OCI-LY7 (cell line): ENCODE measurements around the gene RAP1A. TPM values are rescaled to one million over a fixed set of nuclear protein-coding genes. Genes with fewer than 3 reads are reported as not detected.

Experiments
- BruUV-seq: library from RNA; stranded (reverse); fragments of 400-500 nt; replicated peaks from 2 replicates; lab custom pipeline; 2021; lab: Mats Ljungman, UMichigan
- CTCF ChIA-PET: fragments of 300-600 bp; sonication (Branson Sonifier 250); formaldehyde crosslinking; loops from one replicate; lab custom pipeline; 2022; ENCODE audit warnings: antibody characterized with exemption; ENCODE audit not compliant: unreplicated experiment; lab: Charles Lee
- POLR2A ChIA-PET: fragments of 300-600 bp; sonication (Branson Sonifier 250); formaldehyde crosslinking; loops from one replicate; lab custom pipeline; 2022; ENCODE audit warnings: antibody characterized with exemption; lab: Charles Lee
- DNase-seq: peaks from one replicate; pipeline ENCODE4 v3.0.0-alpha.2; 2015; ENCODE audit warnings: low spot score
- H2AFZ ChIP-seq: fragments of 200-600 bp; sonication (generic), shearing (Covaris generic); 2 replicates; pipeline ENCODE4 v1.6.1; 2014; ENCODE audit warnings: mild to moderate bottlenecking, antibody characterized with exemption, low read length, moderate library complexity
- H3K27ac ChIP-seq: fragments of 200-600 bp; sonication (generic); 2 replicates; pipeline ENCODE4 v1.5.1; 2014; ENCODE audit warnings: mixed run types, low read depth, mild to moderate bottlenecking, moderate library complexity, low read length, inconsistent platforms; ENCODE audit not compliant: poor library complexity, severe bottlenecking
- H3K36me3 ChIP-seq: fragments of 200-600 bp; sonication (generic); 2 replicates; pipeline ENCODE4 v1.6.1; 2014; ENCODE audit warnings: mild to moderate bottlenecking, antibody characterized with exemption, low read length, moderate library complexity, mixed read lengths; ENCODE audit not compliant: insufficient read depth
- H3K4me1 ChIP-seq: fragments of 200-600 bp; sonication (generic); 2 replicates; pipeline ENCODE4 v1.5.1; 2014; ENCODE audit warnings: mild to moderate bottlenecking, low read length; ENCODE audit not compliant: insufficient read depth, poor library complexity, severe bottlenecking
- H3K4me2 ChIP-seq: fragments of 200-600 bp; sonication (generic); 2 replicates; pipeline ENCODE4 v1.6.1; 2014; ENCODE audit warnings: mild to moderate bottlenecking, low read length
- H3K4me3 ChIP-seq: fragments of 200-600 bp; sonication (generic); 2 replicates; pipeline ENCODE4 v1.5.1; 2014; ENCODE audit warnings: mild to moderate bottlenecking, low read depth, low read length; ENCODE audit not compliant: poor library complexity, severe bottlenecking
- H3K79me2 ChIP-seq: fragments of 200-600 bp; sonication (generic); 2 replicates; pipeline ENCODE4 v1.6.1; 2016; ENCODE audit warnings: low read depth, mild to moderate bottlenecking, low read length, moderate library complexity, mixed read lengths; ENCODE audit not compliant: insufficient read depth
- H3K9me2 ChIP-seq: fragments of 200-600 bp; sonication (generic); 2 replicates; pipeline ENCODE4 v1.6.1; 2016; ENCODE audit warnings: mild to moderate bottlenecking, low read length, mixed read lengths; ENCODE audit not compliant: insufficient read depth
- H3K9me3 ChIP-seq: fragments of 200-600 bp; sonication (generic); 2 replicates; pipeline ENCODE4 v1.6.1; 2014; ENCODE audit warnings: mild to moderate bottlenecking, mixed run types, low read length, mixed read lengths
- H4K20me1 ChIP-seq: fragments of 200-600 bp; sonication (generic); 2 replicates; pipeline ENCODE4 v1.6.1; 2014; ENCODE audit warnings: mild to moderate bottlenecking, antibody characterized with exemption, low read length, moderate library complexity, mixed read lengths; ENCODE audit not compliant: insufficient read depth
- EZH2phosphoT487 ChIP-seq: fragments of 200-600 bp; sonication (generic); IDR thresholded peaks from 2 replicates; pipeline ENCODE4 v1.6.1; 2018; ENCODE audit warnings: low read depth, borderline replicate concordance, mild to moderate bottlenecking, mixed run types, antibody characterized with exemption, low read length, moderate library complexity, mixed read lengths
- intact Hi-C: fragments of 100-400 bp; cut with micrococcal nuclease; formaldehyde crosslinking; loops from one replicate; pipeline ENCODE4 v1.10.0; 2022; ENCODE audit not compliant: unreplicated experiment
- total RNA-seq, 2 experiments: library from RNA; depleted of rRNA in 1 of 2; stranded (reverse); fragments of >200 nt in 1 of 2; shearing (Covaris generic) in 1 of 2; gene quantifications; 2 replicates each; pipeline ENCODE4 v1.2.3, GENCODE V29; 2014 to 2022
- TF ChIP-seq, protein P1 (sequence below): fragments of 200-600 bp; sonication (generic); conservative IDR thresholded peaks from 2 replicates; pipeline ENCODE4 v1.5.1; 2014; ENCODE audit warnings: mild to moderate bottlenecking, antibody characterized with exemption, low read length, moderate library complexity, mixed read lengths

RAP1A gene
- total RNA-seq, 2 experiments from 2014 or later = 10.4 to 86.3 TPM

DNA sequence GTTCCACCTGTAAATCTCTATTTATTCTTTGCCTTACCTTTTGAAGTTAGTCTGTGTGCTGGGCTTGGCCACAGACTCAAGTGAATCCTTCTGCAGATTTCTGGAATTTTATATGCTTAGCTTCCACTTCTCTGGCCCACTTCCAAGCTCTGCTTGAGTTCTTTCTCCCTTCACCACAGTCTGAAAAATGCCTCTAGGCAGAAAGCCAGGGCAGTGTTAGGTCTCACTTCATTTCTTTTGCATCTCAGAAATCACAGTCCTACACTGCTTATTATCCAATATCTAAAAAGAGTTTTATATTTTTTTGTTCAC lies 70.7 kb downstream of the RAP1A start:
- CTCF ChIA-PET = interaction anchor here (0.9 to 1.1 kb wide), 2 partner anchors 10 kb away, joined by 3 read pairs; no protein-coding TSS in a partner anchor

GRCh38 chr1:111691886-111692285 lies 72.3 kb downstream of the RAP1A start:
- no TSS peak for BruUV-seq
- Histone ChIP-seq H2AFZ (no peak overlapping the region), H3K4me3 (no peak overlapping the region), H3K36me3 (peaks cover 78% of the 10 kb centered on the region), H3K9me2 (no peaks in the 10 kb centered on the region), H3K4me2 (no peak overlapping the region), H3K27ac (no peak overlapping the region), H4K20me1 (no peaks in the 10 kb centered on the region), H3K79me2 (peaks cover 39% of the 10 kb centered on the region; the same call in 1 of the 2 replicates), H3K4me1 (peaks cover 32% of the 10 kb centered on the region), H3K9me3 (peaks cover 7% of the 10 kb centered on the region; the same call in 1 of the 2 replicates)
- intact Hi-C loops = no loop called here
- ChIA-PET POLR2A (interaction anchor here (1.6 kb wide), 1 partner anchor 22 kb away, joined by 4 read pairs; no protein-coding TSS in a partner anchor), CTCF (no interaction called here)
- TF ChIP-seq EZH2phosphoT487 = no peak
- TF ChIP-seq, protein P1, sequence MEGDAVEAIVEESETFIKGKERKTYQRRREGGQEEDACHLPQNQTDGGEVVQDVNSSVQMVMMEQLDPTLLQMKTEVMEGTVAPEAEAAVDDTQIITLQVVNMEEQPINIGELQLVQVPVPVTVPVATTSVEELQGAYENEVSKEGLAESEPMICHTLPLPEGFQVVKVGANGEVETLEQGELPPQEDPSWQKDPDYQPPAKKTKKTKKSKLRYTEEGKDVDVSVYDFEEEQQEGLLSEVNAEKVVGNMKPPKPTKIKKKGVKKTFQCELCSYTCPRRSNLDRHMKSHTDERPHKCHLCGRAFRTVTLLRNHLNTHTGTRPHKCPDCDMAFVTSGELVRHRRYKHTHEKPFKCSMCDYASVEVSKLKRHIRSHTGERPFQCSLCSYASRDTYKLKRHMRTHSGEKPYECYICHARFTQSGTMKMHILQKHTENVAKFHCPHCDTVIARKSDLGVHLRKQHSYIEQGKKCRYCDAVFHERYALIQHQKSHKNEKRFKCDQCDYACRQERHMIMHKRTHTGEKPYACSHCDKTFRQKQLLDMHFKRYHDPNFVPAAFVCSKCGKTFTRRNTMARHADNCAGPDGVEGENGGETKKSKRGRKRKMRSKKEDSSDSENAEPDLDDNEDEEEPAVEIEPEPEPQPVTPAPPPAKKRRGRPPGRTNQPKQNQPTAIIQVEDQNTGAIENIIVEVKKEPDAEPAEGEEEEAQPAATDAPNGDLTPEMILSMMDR = no peak
- DNase-seq = no peak

More for the DNA sequence above, 70.7 kb downstream of the RAP1A start:
- intact Hi-C loops = no loop called here
- H3K9me3 ChIP-seq = peaks cover 7% of the 10 kb centered on the region; the same call in 1 of the 2 replicates
- no TSS peak for BruUV-seq
- no peak for DNase-seq
- H3K79me2 ChIP-seq = peaks cover 42% of the 10 kb centered on the region; the same call in 1 of the 2 replicates
- H3K4me3 ChIP-seq = no peak overlapping the region
- H3K36me3 ChIP-seq = peaks cover 64% of the 10 kb centered on the region
- TF ChIP-seq, protein P1 = no peak
- TF ChIP-seq EZH2phosphoT487 = no peak
- peaks cover 20% of the 10 kb centered on the region for H3K4me1 ChIP-seq
- no peak overlapping the region for H3K27ac ChIP-seq
- no peak overlapping the region for H2AFZ ChIP-seq
- H3K4me2 ChIP-seq = no peak overlapping the region
- no peaks in the 10 kb centered on the region for H4K20me1 ChIP-seq
- POLR2A ChIA-PET = interaction anchor here (1.0 to 1.6 kb wide), 7 partner anchors 10 to 471 kb away, joined by 3 to 6 read pairs (median 3); no protein-coding TSS in a partner anchor
- no peaks in the 10 kb centered on the region for H3K9me2 ChIP-seq

- no peak overlapping the region for H3K4me2 ChIP-seq
- ChIA-PET POLR2A (interaction anchor here (1.0 kb wide), 1 partner anchor 8 kb away, joined by 3 read pairs; no protein-coding TSS in a partner anchor), CTCF (no interaction called here)
- H3K9me2 ChIP-seq = no peaks in the 10 kb centered on the region
- peaks cover 5% of the 10 kb centered on the region; the same call in 1 of the 2 replicates for H3K79me2 ChIP-seq
- H3K4me3 ChIP-seq = no peak overlapping the region
- H3K9me3 ChIP-seq = no peaks in the 10 kb centered on the region
- no TSS peak for BruUV-seq
- TF ChIP-seq EZH2phosphoT487 = no peak
- TF ChIP-seq, protein P1 = no peak
- intact Hi-C loops = no loop called here
- no peaks in the 10 kb centered on the region for H4K20me1 ChIP-seq
- H3K27ac ChIP-seq = no peak overlapping the region
- no peak for DNase-seq
- no peak overlapping the region for H2AFZ ChIP-seq
- H3K4me1 ChIP-seq = peaks cover 23% of the 10 kb centered on the region
- H3K36me3 ChIP-seq = peaks cover 97% of the 10 kb centered on the region
Measured at GRCh38 chr1:111695801-111696200, 76.2 kb downstream of the RAP1A start.
